Measurements from ENCODE around the gene NPR1. TPM values are rescaled to one million over a fixed set of nuclear protein-coding genes. Genes with fewer than 3 reads are reported as not detected.
A peak's percentile ranks its signal among the peaks of the same experiment; 100 is the strongest.
"Not testable (repeated sequence)": the region's sequence is repeated elsewhere in the genome, so short reads cannot be mapped to it uniquely, and the experiment has no call there.

The NPR1 gene
- polyA plus RNA-seq, 1 donor, result 12.7 TPM

- DNase-seq (ENCODE audit: low read depth), result no peak
Measured at GRCh38 chr1:153649137-153649862, 29.2 kb upstream of the NPR1 start.

DNA sequence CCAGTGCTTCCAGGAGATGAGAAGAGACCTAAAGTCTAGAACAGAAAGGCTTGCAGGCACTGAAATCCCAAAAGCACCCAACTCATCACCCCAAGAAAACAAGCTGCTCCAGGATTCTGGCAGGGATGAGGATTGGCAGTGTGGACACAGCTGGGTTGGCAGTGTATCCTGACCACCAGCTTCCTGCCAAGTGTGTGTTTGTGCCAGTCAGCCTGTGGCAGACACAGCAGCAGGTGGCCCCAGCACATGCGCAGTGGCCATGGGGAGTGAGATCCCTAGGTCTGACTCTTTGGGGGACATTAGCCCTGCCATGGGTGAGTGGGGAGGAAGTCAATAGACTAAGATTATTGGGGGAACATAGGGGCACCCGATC is 28.6 kb upstream of the NPR1 start:
- DNase-seq (ENCODE audit: low read depth), result no peak

- DNase-seq (ENCODE audit: low read depth), result no peak
Measured at GRCh38 chr1:153651771-153652170, 26.7 kb upstream of the NPR1 start.

GRCh38 chr1:153652805-153653500 is 25.5 kb upstream of the NPR1 start:
- DNase-seq (ENCODE audit: low read depth), result no peak

DNA sequence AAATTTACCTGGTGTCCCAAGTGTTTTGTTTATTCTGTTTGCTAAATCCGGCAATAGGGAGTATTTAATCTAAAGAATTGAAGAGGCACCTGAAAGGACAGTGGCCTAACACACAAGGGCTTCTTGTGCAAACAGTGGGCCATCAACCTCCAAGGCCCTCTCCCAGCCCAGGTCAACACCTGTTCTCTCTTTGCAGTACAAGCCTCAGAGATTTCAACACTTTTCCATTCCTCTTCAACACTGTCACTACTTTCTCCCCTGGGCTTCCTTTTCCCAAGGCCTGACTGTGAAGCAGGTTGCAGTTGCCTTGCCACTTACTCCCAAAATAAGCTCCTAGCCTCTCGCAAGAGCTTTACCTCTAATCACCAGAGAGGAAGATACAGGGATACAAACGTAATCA is 23.2 kb upstream of the NPR1 start:
- DNase-seq (ENCODE audit: low read depth), result no peak

GRCh38 chr1:153658400-153659174 is 19.9 kb upstream of the NPR1 start, which contains the start of gene SNAPIN:
Gene SNAPIN (plus strand): TSS chr1:153658703. CDS start chr1:153658744, 41 bp downstream.
- DNase-seq (ENCODE audit: low read depth), result peak; percentile 78

- no peak for DNase-seq (ENCODE audit: low read depth)
Measured at GRCh38 chr1:153659175-153659534, 19.3 kb upstream of the NPR1 start.

- DNase-seq (ENCODE audit: low read depth), result no peak
Measured at GRCh38 chr1:153659656-153660055, 18.8 kb upstream of the NPR1 start.

- DNase-seq (ENCODE audit: low read depth), result no peak
Measured at GRCh38 chr1:153661111-153661708, 17.3 kb upstream of the NPR1 start.

DNA sequence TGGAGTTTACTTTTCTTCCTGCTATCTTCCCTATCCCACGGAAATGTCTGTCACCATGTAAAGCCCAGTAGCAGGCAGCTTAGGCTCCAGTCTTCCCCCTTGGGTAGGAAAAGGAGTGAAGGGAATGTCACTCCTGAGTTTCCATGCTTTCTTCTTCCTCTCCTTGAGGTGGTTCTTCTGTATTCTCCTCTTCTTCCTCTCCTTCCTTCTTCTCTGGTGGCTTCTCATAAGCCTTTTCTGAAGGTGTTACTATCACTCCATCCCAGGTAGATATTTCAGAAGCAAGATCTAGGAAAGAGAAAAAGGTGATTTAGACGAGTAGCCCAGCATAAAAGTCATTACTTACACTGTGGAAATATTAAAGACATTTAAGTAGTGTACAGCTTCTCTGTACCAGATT is 16.2 kb upstream of the NPR1 start:
- no peak for DNase-seq (ENCODE audit: low read depth)

DNA sequence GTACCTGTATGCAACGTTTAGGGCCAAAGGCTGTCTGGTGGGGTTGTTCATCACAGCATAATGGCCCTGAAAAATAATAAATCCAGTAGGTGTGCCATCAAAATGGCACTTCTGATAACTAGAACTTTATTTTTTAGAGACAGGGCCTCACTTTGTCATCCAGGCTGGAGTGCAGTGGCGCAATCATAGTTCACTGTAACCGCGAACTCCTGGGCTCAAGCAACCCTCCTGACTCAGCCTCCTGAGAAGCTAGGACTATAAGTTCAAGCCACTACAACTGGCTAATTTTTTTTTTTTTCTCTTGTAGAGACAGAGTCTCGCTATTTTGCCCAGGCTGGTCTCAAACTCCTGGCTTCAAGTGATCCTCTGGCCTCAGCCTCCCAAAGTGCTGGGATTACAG is 15.3 kb upstream of the NPR1 start:
- DNase-seq (ENCODE audit: low read depth), result no peak

DNA sequence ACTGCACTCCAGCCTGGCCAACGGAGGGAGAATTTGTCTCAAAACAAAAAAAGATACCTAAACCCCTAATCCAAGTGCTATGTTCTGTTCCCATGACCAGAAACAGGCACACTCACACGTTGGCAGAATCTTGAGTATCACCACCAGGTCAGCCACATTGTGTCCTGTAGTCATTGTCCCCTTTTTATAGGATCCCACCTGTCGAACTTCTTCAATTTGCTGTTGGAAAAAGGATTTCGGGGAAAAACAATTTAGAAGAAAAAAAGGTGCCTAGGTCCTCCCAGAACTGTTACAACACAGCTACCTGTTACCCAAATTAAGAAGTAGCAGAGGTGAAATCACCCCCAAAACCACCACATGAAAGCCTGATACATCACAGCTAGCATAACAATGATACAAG is 11.0 kb upstream of the NPR1 start:
- DNase-seq (ENCODE audit: low read depth), result no peak

DNA sequence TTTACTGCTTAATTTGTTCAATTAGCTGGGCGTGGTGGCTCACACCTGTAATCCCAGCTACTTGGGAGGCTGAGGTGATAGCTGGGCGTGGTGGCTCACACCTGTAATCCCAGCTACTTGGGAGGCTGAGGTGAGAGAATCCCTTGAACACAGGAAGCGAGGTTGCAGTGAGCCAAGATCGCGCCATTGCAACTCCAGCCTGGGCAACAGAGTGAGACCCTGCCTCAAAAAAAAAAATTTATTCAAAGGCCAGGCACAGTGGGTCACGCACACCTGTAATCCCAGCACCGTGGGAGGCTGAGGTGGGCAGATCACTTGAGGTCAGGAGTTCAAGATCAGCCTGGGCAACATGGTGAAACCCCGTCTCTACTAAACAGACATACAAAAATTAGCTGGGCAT is 9.8 kb upstream of the NPR1 start:
- DNase-seq (ENCODE audit: low read depth), result not testable (repeated sequence)

DNA sequence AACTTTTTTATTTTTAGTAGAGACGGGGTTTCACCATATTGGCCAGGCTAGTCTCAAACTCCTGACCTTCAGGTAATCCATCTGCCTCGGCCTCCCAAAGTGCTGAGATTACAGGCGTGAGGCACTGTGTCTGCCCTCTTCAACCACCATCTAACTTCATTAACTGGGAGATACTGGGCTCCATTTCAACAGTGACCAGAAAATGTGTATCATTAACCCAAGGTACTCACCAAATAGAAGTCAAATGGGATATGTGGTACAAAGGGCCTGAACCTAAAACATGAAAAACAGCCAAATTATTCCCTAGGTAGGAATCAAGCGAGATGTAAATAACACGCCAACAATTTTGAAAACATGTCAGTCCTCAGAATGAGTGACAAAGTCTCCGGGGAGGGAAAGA is 8.9 kb upstream of the NPR1 start:
- no peak for DNase-seq (ENCODE audit: low read depth)

DNA sequence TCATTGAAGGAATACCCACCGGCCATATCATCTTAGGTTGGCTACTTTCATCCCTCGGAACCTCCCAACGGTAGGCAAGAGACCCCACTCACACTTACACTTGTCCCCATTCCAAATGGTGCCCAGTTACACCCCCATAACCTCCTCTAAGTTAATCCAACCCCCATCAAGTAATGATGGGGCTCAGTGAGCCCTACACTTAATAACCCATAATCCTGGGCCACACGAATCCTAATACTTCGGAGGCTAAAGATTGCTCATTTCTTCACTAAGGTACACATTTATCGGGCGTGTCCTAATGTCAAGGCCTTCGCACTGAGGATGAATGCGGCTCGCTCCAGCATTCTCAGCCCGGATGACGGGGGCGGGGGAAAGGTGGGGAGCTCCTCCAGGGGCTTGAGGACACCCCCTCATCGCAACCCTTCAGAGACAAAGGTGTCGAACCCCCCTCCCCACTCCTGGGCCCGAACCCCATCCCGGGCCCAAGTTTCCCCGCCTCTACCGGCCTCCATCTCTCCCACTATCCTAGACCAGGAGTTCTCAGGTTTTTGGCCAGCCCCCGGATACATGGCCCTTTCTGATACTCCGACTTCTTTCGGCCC is 8.1 kb upstream of the NPR1 start:
- DNase-seq (ENCODE audit: low read depth), result no peak

DNA sequence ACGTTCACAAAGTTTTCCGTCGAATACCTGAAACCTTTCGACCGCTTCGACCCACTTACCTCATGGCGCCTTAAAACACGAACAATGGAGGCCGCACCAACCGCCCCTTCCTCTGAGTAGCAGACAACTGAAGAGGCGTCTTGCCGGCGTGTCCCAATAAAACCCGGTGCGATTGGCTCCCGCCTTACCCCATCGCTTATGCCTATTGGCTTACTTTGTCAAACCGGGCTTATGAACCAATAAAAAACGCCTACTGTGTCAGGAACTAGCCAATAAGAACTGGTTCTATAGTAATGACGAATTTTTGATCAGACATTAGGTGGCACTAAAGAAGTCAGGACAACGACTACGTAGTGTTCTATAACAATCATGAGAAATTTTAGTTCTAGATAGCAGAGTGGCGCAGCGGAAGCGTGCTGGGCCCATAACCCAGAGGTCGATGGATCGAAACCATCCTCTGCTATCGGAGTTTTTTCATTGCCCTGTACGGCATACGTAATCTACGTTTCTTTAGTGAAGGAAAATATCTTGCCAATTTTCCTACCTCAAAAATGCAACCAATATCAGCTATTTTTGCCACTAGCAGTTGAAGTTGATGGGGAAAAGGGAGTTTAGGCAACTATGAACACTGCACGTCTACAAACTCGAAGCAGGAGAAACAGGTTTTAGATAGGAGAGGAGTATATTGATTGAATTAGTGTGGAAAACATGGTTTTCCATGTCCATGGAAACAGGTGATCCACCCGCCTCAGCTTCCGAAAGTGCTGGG is 7.4 kb upstream of the NPR1 start, which contains the start of gene ILF2:
TSS of gene ILF2 (minus strand) at position 135 of the 769 bp plus-strand sequence. CDS start at position 64, 71 bp downstream.
- DNase-seq (ENCODE audit: low read depth), result peak; percentile 99

DNA sequence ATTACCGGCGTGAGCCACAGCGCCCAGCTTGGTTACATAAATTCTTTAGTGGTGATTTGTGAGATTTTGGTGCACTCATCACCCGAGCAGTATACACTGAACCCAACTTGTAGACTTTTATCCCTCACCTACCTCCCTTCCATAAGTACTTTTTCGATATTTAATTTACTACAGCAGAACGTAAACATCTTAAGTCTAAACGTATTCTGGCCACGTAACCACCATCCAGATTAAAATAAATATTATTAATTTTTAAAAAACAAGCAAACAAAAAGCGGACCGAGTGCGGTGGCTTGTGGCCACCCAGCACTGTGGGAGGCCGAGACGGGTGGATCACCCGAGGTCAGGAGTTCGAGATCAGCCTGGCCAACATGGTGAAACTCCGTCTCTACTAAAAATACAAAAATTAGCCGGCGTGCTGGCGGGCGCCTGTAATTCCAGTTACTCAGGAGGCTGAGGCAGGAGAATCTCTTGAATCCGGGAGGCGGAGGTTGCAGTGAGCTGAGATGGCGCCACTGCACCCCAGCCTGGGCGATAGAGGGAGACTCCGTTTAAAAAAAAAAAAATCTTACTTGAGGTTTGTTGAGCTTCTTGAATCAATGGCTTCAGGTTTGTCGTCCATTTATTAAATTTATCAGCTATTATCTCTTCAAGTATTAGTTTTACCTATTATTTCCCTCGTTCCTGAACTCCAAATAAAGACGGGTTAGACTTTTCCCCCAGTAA is 6.7 kb upstream of the NPR1 start:
- not testable (repeated sequence) for DNase-seq (ENCODE audit: low read depth)

DNA sequence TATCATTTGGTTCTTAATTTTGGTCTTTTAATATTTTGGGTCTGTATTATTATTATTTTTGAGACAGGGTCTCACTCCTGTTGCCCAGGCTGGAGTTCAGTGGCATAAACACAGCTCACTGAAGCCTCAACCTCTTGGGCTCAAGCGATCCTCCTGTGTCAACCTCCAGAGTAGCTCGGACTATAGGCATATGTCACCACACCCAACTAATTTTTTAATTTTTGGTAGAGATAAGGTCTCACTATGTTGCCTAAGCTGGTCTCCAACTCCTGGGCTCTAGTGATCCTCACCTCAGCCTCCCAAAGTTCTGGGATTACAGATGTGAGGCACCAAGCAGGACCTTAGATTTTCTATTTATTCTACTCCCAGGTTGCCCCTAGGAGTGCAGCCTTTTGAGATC is 5.0 kb upstream of the NPR1 start:
- no peak for DNase-seq (ENCODE audit: low read depth)

DNA sequence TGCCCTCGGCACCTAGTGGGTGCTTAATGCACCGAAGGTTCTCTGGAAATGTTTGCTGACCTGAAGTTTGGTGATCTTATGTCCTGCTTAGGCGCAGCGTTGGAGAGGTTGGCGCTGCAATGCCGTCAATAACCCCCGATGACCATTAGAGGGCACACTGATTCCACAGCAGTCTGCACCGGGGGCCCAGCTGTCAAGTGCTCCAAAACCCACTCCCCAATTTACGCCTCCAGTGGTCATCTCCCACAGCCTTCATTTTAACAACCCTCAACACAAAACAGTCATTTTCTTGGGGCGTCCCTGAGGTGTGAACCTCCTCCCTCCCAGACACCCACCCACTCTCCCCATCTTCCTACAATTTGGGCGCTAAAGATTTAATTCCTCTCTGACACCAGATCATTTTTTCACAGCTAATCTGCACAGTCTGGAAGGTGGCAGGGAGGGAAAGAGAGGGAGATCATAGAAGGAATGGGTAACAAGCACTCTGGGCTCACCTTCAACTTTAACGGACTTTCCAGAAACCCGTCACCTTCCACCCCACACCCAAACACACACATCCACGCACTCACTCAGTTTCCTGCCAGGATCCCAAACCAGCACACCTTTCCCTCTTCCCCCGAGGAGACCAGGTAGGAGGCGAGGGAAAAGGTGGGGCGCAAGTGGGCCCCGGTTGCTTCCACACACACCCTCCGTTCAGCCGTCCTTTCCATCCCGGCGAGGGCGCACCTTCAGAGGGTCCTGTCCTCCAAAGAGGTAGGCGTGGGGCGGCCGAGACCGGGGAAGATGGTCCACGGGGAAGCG is 570 bp upstream of the NPR1 start:
- DNase-seq (ENCODE audit: low read depth), result no peak
